Measurements from ENCODE around the gene PSMC3. TPM values are rescaled to one million over a fixed set of nuclear protein-coding genes. Genes with fewer than 3 reads are reported as not detected.

The PSMC3 gene
- 138 and 145 TPM in 2 replicates for total RNA-seq

GRCh38 chr11:47426062-47426956 is at the start of gene PSMC3:
PSMC3 (minus strand) TSS chr11:47426439; CDS start chr11:47426279, 160 bp downstream.

DNA sequence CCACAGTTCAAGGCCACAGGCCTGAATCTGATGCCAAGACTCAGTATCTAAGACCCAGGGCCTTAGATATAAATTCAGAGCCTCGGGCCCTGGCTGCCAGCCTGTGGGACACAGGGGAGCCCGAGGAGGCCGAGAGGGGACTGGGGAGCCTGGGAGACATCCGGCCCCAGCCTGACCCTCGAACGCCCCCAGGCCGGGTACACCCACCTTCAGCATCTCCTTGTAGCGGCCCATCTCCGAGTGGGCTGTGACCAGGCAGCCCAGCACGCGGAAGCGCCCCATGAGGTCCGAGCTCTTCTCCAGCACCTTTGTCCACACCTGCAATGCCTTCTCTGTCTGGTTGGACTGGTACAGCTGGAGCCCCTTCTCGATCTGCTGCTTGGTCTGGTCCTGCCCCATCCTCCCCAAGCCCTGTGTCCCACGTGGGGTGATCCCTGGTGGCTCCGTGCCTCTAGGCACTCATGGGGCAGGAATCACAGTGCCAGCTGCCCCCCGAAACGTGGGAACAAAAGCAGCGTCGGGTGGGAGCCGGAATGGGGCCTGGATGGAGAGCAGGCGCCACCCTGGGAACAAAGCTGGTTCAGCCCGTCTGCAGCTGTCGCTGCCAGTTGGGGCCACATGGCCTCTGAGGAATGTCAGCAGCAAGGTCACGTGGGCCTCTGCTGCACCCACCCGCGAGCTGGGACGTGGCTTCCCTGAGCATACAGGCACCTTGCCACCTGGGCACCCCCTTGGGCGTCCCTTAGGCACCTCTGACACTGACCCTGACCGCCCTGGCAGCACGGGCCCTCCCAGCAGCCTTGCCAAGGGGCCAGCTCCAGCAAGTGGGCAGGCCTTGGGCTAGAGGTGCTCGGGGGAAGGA is 22.6 kb upstream of the PSMC3 start, which contains the start of gene RAPSN:
Gene RAPSN (minus strand): TSS at position 571 of the 862 bp plus-strand sequence. CDS start 172 bp downstream, at position 399.

DNA sequence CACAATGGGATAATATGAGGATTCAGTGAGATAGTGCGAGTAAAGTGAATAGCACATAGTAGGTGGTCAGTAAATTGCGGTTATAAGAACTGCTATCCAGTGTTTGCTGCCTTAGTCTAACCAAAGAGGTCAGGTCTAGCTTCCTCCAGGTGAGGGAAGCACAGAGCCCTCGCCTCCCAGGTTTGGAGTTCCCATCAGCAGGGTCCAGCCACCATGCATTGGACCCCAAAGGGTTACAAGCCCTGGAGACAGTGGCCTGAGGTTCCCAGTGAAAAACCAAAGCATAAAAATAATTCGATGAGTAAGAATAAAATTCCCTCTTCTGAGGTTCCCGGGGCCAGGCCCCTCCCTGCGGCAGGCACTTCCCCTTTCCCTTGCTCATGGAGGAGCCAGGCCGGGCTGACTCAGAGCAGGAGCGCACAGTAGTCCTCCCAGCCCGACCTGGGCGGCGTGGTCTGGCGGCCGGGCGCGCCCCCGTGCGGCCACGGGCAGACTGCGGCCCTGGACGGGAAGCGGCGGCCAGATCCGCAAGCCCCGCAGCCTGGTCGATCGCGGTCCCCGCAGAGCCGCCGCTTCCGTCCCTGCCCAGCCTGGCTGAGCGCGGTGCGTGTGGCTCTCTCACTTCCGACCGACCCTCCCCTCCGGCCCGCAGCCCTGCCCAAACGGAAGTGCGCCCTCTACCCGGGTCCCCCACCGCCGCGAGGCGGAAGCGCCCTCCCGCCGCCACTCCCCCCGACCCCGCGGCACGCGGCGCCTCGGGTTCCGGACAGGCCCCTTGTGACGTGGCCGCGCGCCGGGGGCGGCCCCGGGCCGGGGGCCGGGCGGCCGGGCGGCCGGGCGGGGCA is 18.3 kb downstream of the PSMC3 start, which contains the start of gene SLC39A13:
Gene SLC39A13 (plus strand): TSS at position 845 of the 845 bp plus-strand sequence. CDS start 1,505 bp downstream, outside the sequence.

GRCh38 chr11:47378010-47378835 is 48.0 kb downstream of the PSMC3 start, which contains the start of gene SPI1:
SPI1 (minus strand) TSS chr11:47378547; CDS start chr11:47378353, 194 bp downstream.

Small RNAs within 50 kb of the gene (small RNA-seq; reads per million reads assigned to genes)
- not detected for gene MIR4487

Other genes with a start within 250 kb of the PSMC3 start
- gene ARFGAP2, start 249.6 kb downstream of the PSMC3 start, total RNA-seq, result 94.4 and 122 TPM in 2 replicates
- 9.9 and 14.1 TPM in 2 replicates for gene PACSIN3, start 240.0 kb downstream of the PSMC3 start, total RNA-seq
- 38.9 and 44.4 TPM in 2 replicates for gene DDB2, start 211.5 kb downstream of the PSMC3 start, total RNA-seq
- gene ACP2, start 177.6 kb downstream of the PSMC3 start, total RNA-seq, result 26.8 and 31.1 TPM in 2 replicates
- gene NR1H3, start 168.4 kb downstream of the PSMC3 start, total RNA-seq, result 53.3 and 88.2 TPM in 2 replicates
- gene MADD, start 156.3 kb downstream of the PSMC3 start, total RNA-seq, result 10.3 and 20.3 TPM in 2 replicates
- gene MYBPC3, start 73.7 kb downstream of the PSMC3 start, total RNA-seq, result not detected in 2 replicates
- not detected in 2 replicates for gene SPI1, start 47.9 kb downstream of the PSMC3 start, total RNA-seq
- 51.4 and 68.4 TPM in 2 replicates for gene SLC39A13, start 17.8 kb downstream of the PSMC3 start, total RNA-seq
- 0.20 TPM in 1 of 2 replicates, not detected in the other for gene RAPSN, start 22.7 kb upstream of the PSMC3 start, total RNA-seq
- 80.5 and 121 TPM in 2 replicates for gene CELF1, start 126.7 kb upstream of the PSMC3 start, total RNA-seq
- gene PTPMT1, start 139.2 kb upstream of the PSMC3 start, total RNA-seq, result 42.4 and 50.3 TPM in 2 replicates
- gene KBTBD4, start 152.5 kb upstream of the PSMC3 start, total RNA-seq, result 21.7 and 22.9 TPM in 2 replicates
- gene NDUFS3, start 152.6 kb upstream of the PSMC3 start, total RNA-seq, result 71.7 and 73.9 TPM in 2 replicates
- gene FAM180B, start 160.2 kb upstream of the PSMC3 start, total RNA-seq, result 0.37 TPM in 1 of 2 replicates, not detected in the other
- under 0.01 and 0.20 TPM in 2 replicates for gene C1QTNF4, start 168.0 kb upstream of the PSMC3 start, total RNA-seq
- 73.9 and 78.2 TPM in 2 replicates for gene MTCH2, start 216.1 kb upstream of the PSMC3 start, total RNA-seq